ENCODE data around the gene IQCB1. TPM values are rescaled to one million over a fixed set of nuclear protein-coding genes. Genes with fewer than 3 reads are reported as not detected.

IQCB1 gene
- total RNA-seq, 2 experiments from 2014 or later: 45.4 to 51.6 TPM

DNA sequence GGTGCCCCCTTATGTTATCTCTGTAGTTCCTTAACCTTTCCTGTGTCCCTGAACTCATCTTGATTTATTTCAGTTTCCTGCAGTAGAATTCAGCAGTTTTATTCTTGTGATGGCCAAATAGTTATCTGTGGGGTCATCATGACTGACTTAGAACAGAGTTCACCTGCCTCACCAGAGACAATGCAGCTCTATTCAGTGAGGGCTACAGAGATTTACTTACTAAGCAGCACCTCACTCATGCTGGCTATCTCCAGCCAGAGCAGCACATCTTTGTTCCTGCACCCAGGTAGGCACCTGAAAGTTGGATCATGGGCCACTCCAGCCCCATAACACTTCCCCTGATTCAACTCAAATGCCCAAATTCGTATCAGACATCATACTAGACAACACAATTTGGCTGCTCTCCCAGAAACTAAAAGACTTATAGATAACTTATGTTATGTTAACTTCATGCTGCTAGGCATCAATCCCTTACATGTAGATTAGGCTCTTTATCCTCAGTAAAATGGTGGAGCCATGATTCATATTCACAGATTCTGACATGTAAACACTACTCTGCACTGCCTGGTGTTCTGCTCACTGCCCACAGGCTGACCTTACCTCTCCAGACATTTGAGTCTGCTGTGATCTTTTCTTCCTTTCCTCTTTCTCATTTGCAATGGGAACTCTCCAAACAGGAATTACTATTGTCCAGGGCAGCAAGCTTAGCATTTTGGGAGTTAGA, 76.0 kb downstream of the IQCB1 start:
- ATAC-seq (no peak), DNase-seq (no peak)
- Mint-ChIP-seq H3K36me3 (ENCODE audit: low read depth) (no peaks in the 10 kb centered on the region), H3K27ac (no peak overlapping the region), H3K27me3 (no peaks in the 10 kb centered on the region), H3K4me1 (ENCODE audit: low read depth) (no peaks in the 10 kb centered on the region), H3K9me3 (no peaks in the 10 kb centered on the region), H3K4me3 (no peak overlapping the region)
- ChIA-PET POLR2A (interaction anchor here (0.7 kb wide), 1 partner anchor 14 kb away, joined by 6 read pairs; no protein-coding TSS in a partner anchor), CTCF (no interaction called here)
- intact Hi-C loops (cut with micrococcal nuclease): no loop called here
- TF ChIP-seq, protein P1, sequence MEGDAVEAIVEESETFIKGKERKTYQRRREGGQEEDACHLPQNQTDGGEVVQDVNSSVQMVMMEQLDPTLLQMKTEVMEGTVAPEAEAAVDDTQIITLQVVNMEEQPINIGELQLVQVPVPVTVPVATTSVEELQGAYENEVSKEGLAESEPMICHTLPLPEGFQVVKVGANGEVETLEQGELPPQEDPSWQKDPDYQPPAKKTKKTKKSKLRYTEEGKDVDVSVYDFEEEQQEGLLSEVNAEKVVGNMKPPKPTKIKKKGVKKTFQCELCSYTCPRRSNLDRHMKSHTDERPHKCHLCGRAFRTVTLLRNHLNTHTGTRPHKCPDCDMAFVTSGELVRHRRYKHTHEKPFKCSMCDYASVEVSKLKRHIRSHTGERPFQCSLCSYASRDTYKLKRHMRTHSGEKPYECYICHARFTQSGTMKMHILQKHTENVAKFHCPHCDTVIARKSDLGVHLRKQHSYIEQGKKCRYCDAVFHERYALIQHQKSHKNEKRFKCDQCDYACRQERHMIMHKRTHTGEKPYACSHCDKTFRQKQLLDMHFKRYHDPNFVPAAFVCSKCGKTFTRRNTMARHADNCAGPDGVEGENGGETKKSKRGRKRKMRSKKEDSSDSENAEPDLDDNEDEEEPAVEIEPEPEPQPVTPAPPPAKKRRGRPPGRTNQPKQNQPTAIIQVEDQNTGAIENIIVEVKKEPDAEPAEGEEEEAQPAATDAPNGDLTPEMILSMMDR (IDR thresholded peaks at IDR 0.05): no peak

DNA sequence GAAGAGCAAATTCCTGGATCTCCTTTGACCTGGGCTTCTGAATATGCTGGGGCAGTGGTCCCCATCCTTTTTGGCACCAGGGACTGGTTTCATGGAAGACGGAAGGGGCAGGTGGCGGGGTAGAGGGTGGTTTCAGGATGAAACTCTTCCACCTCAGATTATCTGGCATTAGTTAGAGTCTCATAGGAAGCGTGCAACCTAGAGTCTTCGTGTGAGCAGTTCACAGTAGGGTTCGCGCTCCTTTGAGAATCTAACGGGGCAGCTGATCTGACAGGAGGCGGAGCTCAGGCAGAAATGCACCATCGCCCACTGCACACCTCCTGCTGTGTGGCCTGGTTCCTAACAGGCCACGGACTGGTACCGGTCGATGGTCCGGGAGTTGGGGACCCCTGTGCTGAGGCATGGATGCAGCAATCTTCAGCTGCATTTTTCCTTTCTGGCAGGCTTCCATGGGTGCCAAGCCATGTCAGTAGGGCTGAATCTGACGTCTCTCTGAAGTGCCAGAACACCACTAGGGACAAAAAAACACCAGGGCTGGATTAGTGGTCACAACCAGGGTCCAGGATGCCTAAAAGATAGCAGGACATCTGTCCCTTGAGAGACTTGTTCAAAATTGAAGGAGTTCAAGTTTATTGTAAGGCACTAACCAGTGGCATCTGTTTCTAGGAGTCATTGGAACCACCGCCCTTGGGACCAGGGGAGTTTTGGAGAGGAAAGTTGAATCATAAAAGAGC, 76.9 kb downstream of the IQCB1 start:
- no peak overlapping the region for H3K4me3 Mint-ChIP-seq
- ATAC-seq (no peak), DNase-seq (no peak)
- H3K36me3 Mint-ChIP-seq (ENCODE audit: low read depth): no peaks in the 10 kb centered on the region
- TF ChIP-seq, protein P1 (IDR thresholded peaks at IDR 0.05): no peak
- H3K27ac Mint-ChIP-seq: no peak overlapping the region
- no peaks in the 10 kb centered on the region for H3K27me3 Mint-ChIP-seq
- intact Hi-C loops (cut with micrococcal nuclease): no loop called here
- CTCF ChIA-PET: no interaction called here
- POLR2A ChIA-PET: no interaction called here
- no peaks in the 10 kb centered on the region for H3K4me1 Mint-ChIP-seq (ENCODE audit: low read depth)
- H3K9me3 Mint-ChIP-seq: no peaks in the 10 kb centered on the region

- H3K9me3 Mint-ChIP-seq: no peaks in the 10 kb centered on the region
- CTCF ChIA-PET: no interaction called here
Measured at GRCh38 chr3:121757087-121757811, 77.6 kb downstream of the IQCB1 start.

DNA sequence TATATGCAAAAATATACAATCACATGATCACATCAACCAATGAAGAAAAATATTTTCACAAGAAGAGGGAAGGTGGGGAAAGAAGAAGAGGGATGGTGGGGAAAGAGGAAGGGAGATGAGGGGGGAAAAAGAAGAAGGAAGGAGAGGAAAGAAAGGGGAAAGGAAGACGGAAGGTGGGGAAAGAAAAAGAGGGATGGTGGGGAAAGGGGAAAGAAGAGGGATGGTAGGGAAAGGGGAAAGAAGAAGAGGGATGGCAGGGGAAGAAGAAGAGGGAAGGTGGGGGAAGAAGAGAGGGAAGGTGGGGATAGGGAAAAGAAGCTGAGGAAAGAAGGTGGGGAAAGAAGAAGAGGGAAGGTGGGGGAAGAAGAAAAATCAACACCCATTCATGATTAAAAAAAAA, 82.1 kb downstream of the IQCB1 start:
- ChIA-PET POLR2A (no interaction called here), CTCF (no interaction called here)
- no peak for ATAC-seq
- H3K9me3 Mint-ChIP-seq: no peaks in the 10 kb centered on the region
- DNase-seq: no peak
- peaks cover 1% of the 10 kb centered on the region for H3K27me3 Mint-ChIP-seq
- H3K4me3 Mint-ChIP-seq: no peak overlapping the region
- intact Hi-C loops (cut with micrococcal nuclease): no loop called here
- H3K4me1 Mint-ChIP-seq (ENCODE audit: low read depth): peaks cover 4% of the 10 kb centered on the region
- H3K27ac Mint-ChIP-seq: no peak overlapping the region
- TF ChIP-seq, protein P1 (IDR thresholded peaks at IDR 0.05): no peak
- no peaks in the 10 kb centered on the region for H3K36me3 Mint-ChIP-seq (ENCODE audit: low read depth)

More at GRCh38 chr3:121757087-121757811, 77.6 kb downstream of the IQCB1 start:
- POLR2A ChIA-PET: no interaction called here
- intact Hi-C loops (cut with micrococcal nuclease): no loop called here
- Mint-ChIP-seq H3K4me3 (no peak overlapping the region), H3K4me1 (ENCODE audit: low read depth) (no peaks in the 10 kb centered on the region), H3K36me3 (ENCODE audit: low read depth) (no peaks in the 10 kb centered on the region), H3K27ac (no peak overlapping the region), H3K27me3 (no peaks in the 10 kb centered on the region)
- no peak for ATAC-seq
- TF ChIP-seq, protein P1 (IDR thresholded peaks at IDR 0.05): no peak
- DNase-seq: no peak

DNA sequence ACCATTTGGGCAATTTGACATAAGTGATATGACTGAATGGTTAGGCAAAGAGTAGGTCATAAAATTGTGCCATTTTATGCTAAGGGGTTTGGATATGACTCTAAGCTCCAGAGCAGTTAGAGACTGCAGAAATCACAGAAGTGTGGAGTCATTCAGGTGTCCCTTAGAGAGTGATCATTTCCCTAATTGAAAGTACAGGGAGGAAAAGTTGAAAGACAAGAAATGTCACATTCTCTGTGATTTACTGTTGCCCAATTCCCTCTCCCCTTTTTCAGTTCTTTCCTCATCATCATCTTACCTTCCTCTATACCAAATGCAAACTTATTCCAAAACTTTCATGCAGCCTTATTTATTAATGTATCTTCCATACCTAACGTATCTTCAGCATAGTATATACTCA, 82.6 kb downstream of the IQCB1 start:
- no peak for DNase-seq
- H3K27ac Mint-ChIP-seq: no peak overlapping the region
- ChIA-PET CTCF (no interaction called here), POLR2A (no interaction called here)
- ATAC-seq: no peak
- H3K4me3 Mint-ChIP-seq: no peak overlapping the region
- H3K36me3 Mint-ChIP-seq (ENCODE audit: low read depth): no peaks in the 10 kb centered on the region
- intact Hi-C loops (cut with micrococcal nuclease): no loop called here
- H3K27me3 Mint-ChIP-seq: peaks cover 1% of the 10 kb centered on the region
- H3K4me1 Mint-ChIP-seq (ENCODE audit: low read depth): peaks cover 7% of the 10 kb centered on the region
- TF ChIP-seq, protein P1 (IDR thresholded peaks at IDR 0.05): no peak
- H3K9me3 Mint-ChIP-seq: no peaks in the 10 kb centered on the region

Data from activated CD8-positive, alpha-beta T cell treated with anti-CD3 and anti-CD28 coated beads for 36 hours (primary cell).